ENCODE measurements around the gene UBE3D.
"Not testable (repeated sequence)": the region's sequence is repeated elsewhere in the genome, so short reads cannot be mapped to it uniquely, and the experiment has no call there.

UBE3D gene

DNA sequence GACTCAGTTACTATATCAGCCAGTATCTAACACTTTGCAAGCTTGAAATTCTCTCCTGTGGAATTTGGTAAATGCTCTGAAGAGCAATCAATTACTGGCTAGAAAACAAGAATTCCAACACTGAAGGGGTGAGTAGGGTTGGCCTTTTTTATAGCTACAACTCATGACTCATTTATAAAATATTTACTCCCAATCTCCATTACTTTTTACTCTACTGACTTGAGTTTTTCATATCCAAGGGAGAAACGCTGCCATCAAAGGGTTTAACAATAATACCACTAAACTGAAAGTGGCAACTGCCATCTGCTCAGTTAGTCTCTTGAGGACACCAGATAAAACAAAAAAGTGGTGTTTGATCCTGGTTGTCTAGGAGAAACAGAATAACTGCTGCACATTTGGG, 203.1 kb downstream of the UBE3D start:
- Histone ChIP-seq H3K9me3 (replicated peaks; ENCODE audit: insufficient read depth, low read length) (no peaks in the 10 kb centered on the region), H2AFZ (ENCODE audit: low read length) (no peak overlapping the region), H3K79me2 (ENCODE audit: low read length) (no peaks in the 10 kb centered on the region), H3K4me3 (ENCODE audit: low read length) (no peak overlapping the region), H3K9me2 (replicated peaks; ENCODE audit: insufficient read depth, low read length) (no peaks in the 10 kb centered on the region), H3K27ac (ENCODE audit: low read length) (no peak overlapping the region), H4K20me1 (ENCODE audit: insufficient read depth, low read length) (no peaks in the 10 kb centered on the region), H3K36me3 (replicated peaks; ENCODE audit: insufficient read depth, low read length) (no peaks in the 10 kb centered on the region), H3K4me1 (ENCODE audit: low read length) (no peaks in the 10 kb centered on the region), H3K9ac (ENCODE audit: low read length) (no peak overlapping the region), H3F3A (ENCODE audit: insufficient read depth, low read length) (no peaks in the 10 kb centered on the region), H3K27me3 (replicated peaks; ENCODE audit: insufficient read depth, low read length) (no peaks in the 10 kb centered on the region), H3K4me2 (ENCODE audit: low read depth, low read length) (no peak overlapping the region)
- DNase-seq: no peak
- TF ChIP-seq EZH2phosphoT487 (IDR thresholded peaks at IDR 0.05; ENCODE audit: low read length) (no peak), EZH2 (optimal IDR thresholded peaks at IDR 0.05; ENCODE audit: low read depth, low read length) (no peak)

DNA sequence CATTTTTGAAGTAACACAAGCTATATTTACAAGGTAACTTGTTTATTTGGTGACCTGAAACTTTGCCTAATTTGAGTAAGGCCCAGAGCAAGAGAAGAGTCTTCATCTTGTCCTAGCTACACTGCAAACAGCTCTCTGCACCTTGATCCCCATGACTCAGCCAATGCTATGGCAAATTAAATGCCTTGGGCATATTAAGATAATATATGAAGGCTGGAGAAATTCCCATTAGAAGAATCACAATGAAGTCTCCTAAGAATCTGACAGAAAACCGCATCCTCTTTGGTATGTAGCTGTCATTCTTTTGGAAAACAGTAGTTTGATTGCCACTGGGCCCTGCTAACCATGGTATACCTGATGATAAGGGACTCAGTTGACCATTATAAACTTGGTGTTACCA, 204.5 kb downstream of the UBE3D start:
- Histone ChIP-seq H3F3A (ENCODE audit: insufficient read depth, low read length) (no peaks in the 10 kb centered on the region), H3K27ac (ENCODE audit: low read length) (no peak overlapping the region), H3K27me3 (replicated peaks; ENCODE audit: insufficient read depth, low read length) (no peaks in the 10 kb centered on the region), H2AFZ (ENCODE audit: low read length) (no peak overlapping the region), H3K9me2 (replicated peaks; ENCODE audit: insufficient read depth, low read length) (no peaks in the 10 kb centered on the region), H4K20me1 (ENCODE audit: insufficient read depth, low read length) (no peaks in the 10 kb centered on the region), H3K4me1 (ENCODE audit: low read length) (no peaks in the 10 kb centered on the region), H3K4me2 (ENCODE audit: low read depth, low read length) (no peak overlapping the region), H3K36me3 (replicated peaks; ENCODE audit: insufficient read depth, low read length) (no peaks in the 10 kb centered on the region), H3K9ac (ENCODE audit: low read length) (no peak overlapping the region), H3K9me3 (replicated peaks; ENCODE audit: insufficient read depth, low read length) (no peaks in the 10 kb centered on the region), H3K4me3 (ENCODE audit: low read length) (no peak overlapping the region), H3K79me2 (ENCODE audit: low read length) (no peaks in the 10 kb centered on the region)
- TF ChIP-seq EZH2phosphoT487 (IDR thresholded peaks at IDR 0.05; ENCODE audit: low read length) (no peak), EZH2 (optimal IDR thresholded peaks at IDR 0.05; ENCODE audit: low read depth, low read length) (no peak)
- TF ChIP-seq, protein P1, sequence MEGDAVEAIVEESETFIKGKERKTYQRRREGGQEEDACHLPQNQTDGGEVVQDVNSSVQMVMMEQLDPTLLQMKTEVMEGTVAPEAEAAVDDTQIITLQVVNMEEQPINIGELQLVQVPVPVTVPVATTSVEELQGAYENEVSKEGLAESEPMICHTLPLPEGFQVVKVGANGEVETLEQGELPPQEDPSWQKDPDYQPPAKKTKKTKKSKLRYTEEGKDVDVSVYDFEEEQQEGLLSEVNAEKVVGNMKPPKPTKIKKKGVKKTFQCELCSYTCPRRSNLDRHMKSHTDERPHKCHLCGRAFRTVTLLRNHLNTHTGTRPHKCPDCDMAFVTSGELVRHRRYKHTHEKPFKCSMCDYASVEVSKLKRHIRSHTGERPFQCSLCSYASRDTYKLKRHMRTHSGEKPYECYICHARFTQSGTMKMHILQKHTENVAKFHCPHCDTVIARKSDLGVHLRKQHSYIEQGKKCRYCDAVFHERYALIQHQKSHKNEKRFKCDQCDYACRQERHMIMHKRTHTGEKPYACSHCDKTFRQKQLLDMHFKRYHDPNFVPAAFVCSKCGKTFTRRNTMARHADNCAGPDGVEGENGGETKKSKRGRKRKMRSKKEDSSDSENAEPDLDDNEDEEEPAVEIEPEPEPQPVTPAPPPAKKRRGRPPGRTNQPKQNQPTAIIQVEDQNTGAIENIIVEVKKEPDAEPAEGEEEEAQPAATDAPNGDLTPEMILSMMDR (IDR thresholded peaks at IDR 0.05; ENCODE audit: low read length): no peak
- DNase-seq: no peak

DNA sequence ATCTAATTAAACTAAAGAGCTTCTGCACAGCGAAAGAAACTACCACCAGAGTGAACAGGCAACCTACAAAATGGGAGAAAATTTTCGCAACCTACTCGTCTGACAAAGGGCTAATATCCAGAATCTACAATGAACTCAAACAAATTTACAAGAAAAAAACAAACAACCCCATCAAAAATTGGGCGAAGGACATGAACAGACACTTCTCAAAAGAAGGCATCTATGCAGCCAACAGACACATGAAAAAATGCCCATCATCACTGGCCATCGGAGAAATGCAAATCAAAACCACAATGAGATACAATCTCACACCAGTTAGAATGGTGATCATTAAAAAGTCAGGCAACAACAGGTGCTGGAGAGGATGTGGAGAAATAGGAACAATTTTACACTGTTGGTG, 209.6 kb downstream of the UBE3D start:
- not testable (repeated sequence) for H3K4me2 ChIP-seq (ENCODE audit: low read depth, low read length); H3K9me3 ChIP-seq (replicated peaks; ENCODE audit: insufficient read depth, low read length); H2AFZ ChIP-seq (ENCODE audit: low read length); H3K27ac ChIP-seq (ENCODE audit: low read length); H3K27me3 ChIP-seq (replicated peaks; ENCODE audit: insufficient read depth, low read length); H3F3A ChIP-seq (ENCODE audit: insufficient read depth, low read length); H3K9me2 ChIP-seq (replicated peaks; ENCODE audit: insufficient read depth, low read length); H3K4me1 ChIP-seq (ENCODE audit: low read length); H3K4me3 ChIP-seq (ENCODE audit: low read length); H4K20me1 ChIP-seq (ENCODE audit: insufficient read depth, low read length); DNase-seq; H3K9ac ChIP-seq (ENCODE audit: low read length); H3K79me2 ChIP-seq (ENCODE audit: low read length); H3K36me3 ChIP-seq (replicated peaks; ENCODE audit: insufficient read depth, low read length)

DNA sequence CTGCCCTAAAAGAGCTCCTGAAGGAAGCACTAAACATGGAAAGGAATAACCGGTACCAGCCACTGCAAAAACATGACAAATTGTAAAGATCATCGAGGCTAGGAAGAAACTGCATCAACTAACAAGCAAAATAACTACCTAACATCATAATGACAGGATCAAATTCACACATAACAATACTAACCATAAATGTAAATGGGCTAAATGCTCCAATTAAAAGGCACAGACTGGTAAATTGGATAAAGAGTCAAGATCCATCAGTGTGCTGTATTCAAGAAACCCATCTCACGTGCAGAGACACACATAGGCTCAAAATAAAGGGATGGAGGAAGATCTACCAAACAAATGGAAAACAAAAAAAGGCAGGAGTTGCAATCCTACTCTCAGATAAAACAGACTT, 212.7 kb downstream of the UBE3D start:
- H3K4me2 ChIP-seq (ENCODE audit: low read depth, low read length); H3K9me3 ChIP-seq (replicated peaks; ENCODE audit: insufficient read depth, low read length); H4K20me1 ChIP-seq (ENCODE audit: insufficient read depth, low read length); DNase-seq; H3K4me1 ChIP-seq (ENCODE audit: low read length); H2AFZ ChIP-seq (ENCODE audit: low read length); H3K9me2 ChIP-seq (replicated peaks; ENCODE audit: insufficient read depth, low read length); H3K27ac ChIP-seq (ENCODE audit: low read length); H3K27me3 ChIP-seq (replicated peaks; ENCODE audit: insufficient read depth, low read length); H3K9ac ChIP-seq (ENCODE audit: low read length); H3K36me3 ChIP-seq (replicated peaks; ENCODE audit: insufficient read depth, low read length); H3K4me3 ChIP-seq (ENCODE audit: low read length); H3F3A ChIP-seq (ENCODE audit: insufficient read depth, low read length); H3K79me2 ChIP-seq (ENCODE audit: low read length): not testable (repeated sequence)

DNA sequence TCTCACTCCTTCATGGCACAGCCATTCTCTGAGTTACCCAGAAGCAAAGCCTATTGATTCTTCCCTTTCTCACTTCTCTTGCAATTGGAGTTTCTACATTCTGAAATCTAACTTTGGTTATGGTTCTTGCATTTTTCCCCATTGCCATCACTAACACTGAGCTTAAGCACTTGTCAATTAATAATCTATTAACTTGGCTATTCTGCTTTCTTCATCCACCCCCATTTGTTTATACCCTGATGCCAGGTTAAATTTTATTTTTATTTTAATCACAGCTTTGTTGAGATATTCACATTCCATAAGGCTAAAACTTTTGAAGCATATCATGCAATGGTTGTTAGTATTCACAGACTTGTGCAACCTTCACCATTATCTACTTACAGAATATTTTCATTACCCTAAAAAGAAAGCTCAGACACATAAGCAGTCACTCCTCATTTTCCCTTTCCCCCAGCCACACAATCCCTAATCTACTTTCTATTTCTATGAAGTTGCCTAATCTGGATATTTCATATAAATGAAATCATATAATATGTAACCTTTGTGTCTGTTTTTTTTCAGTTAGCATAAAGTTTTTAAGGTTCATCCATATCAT, 222.3 kb downstream of the UBE3D start:
- Histone ChIP-seq H3K4me3 (ENCODE audit: low read length) (no peak overlapping the region), H3F3A (ENCODE audit: insufficient read depth, low read length) (no peaks in the 10 kb centered on the region), H4K20me1 (ENCODE audit: insufficient read depth, low read length) (no peaks in the 10 kb centered on the region), H3K36me3 (replicated peaks; ENCODE audit: insufficient read depth, low read length) (no peaks in the 10 kb centered on the region), H3K9me3 (replicated peaks; ENCODE audit: insufficient read depth, low read length) (no peaks in the 10 kb centered on the region), H3K9ac (ENCODE audit: low read length) (no peak overlapping the region), H2AFZ (ENCODE audit: low read length) (no peak overlapping the region), H3K27ac (ENCODE audit: low read length) (no peak overlapping the region), H3K9me2 (replicated peaks; ENCODE audit: insufficient read depth, low read length) (no peaks in the 10 kb centered on the region), H3K4me1 (ENCODE audit: low read length) (no peaks in the 10 kb centered on the region), H3K27me3 (replicated peaks; ENCODE audit: insufficient read depth, low read length) (no peaks in the 10 kb centered on the region), H3K4me2 (ENCODE audit: low read depth, low read length) (no peak overlapping the region), H3K79me2 (ENCODE audit: low read length) (no peaks in the 10 kb centered on the region)
- TF ChIP-seq EZH2 (optimal IDR thresholded peaks at IDR 0.05; ENCODE audit: low read depth, low read length) (no peak), EZH2phosphoT487 (IDR thresholded peaks at IDR 0.05; ENCODE audit: low read length) (no peak)
- DNase-seq: no peak
